Activated CD8-positive, alpha-beta memory T cell treated with anti-CD3 and anti-CD28 coated beads, Interleukin-2, amount 50 U/mL, for 24 hours (primary cell): ENCODE measurements around the gene RIN1.

ENCODE experiments used
- DNase-seq: peaks from one replicate; pipeline ENCODE4 v3.0.0-alpha.2; 2020; ENCODE audit errors: extremely low read depth

RIN1 gene

DNA sequence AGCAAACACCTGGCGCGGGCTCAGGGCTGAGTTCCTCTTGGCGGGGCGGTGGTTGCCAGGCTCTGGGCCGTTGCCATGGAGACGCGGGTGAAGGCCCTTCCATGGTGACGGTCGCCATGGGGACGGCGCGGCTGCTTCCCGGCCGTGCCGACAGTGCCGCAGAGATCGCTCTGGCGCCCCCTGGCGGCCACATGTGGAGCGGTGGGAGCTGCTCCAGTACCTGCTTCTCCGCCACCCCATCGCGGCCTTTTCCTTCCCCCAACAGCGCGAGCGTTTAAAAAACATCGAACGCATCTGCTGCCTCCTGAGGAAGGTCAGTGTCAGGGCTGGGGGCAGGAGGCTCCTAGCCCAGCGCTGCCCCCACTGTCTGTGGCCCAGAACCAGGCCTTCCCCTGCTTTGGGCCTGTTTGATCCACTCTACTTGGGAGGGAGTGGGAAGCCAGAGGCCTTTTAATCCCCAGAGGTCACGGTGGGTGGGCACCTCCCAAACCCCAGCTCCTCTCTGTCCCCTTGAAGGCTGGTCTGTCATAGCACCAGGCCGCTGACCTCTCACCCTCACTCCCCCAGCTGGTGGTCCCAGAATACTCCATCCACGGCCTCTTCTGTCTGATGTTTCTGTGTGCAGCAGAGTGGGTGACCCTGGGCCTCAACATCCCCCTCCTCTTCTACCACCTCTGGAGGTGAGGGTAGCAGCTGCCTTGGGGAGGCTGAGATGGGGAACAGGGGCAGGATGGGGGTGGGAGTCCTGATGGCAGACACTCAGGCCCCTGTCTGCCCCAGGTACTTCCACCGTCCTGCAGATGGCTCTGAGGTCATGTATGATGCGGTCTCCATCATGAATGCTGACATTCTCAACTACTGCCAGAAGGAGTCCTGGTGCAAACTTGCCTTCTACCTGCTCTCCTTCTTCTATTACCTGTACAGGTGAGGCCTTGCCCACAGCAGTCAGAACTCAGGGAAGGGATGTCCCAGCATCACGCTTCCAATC lies 53.5 kb downstream of the RIN1 start:
- DNase-seq, result peak; percentile 96
